ENCODE measurements around the gene RECK. TPM values are rescaled to one million over a fixed set of nuclear protein-coding genes. Genes with fewer than 3 reads are reported as not detected.

RECK gene
- total RNA-seq, 4 donors from 2014 or later = 14.3 to 37.7 (median 30.7) TPM

DNA sequence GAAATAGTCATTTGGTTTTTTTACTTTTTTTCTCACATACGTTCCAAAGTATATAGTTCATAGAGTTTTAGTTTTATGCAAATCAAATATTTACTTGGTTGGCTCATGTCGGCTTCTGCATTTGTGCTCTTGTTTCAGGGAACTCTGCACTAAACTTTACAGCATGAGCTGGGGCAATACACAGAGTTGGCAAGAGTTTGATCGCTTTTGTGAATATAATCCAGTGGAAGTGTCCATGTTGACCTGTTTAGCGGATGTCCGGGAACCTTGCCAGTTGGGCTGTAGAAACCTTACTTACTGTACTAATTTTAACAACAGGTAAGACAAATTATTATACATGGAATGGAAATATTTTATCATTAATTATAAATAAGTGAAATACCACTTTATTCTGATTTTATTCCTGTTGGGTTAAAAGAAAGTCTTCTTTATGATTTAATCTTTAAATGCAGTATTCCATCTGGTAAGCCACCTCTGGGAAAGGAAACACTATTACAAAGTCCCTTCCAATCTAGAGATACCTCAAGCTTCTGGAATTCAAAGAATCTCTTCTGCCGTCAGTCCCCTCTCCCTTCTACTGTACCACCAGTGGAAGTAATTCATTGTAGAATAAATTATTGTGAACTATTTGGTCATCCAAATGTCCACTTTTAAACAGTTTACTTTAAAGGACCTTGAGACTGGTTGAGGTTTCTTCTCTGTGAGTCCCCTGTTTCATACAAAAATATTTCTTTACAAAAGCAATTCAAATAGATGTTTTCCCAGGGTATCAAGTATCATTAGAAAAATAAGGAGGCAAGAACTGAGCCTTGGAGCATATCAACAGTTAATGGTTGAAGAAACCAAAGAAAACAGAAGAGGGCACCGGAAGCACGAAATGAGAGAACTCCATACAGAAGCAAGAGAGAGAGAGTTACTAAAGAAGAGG, 54.6 kb downstream of the RECK start:
- H3K27ac ChIP-seq = peak overlapping the region in 1 of 2 donors; percentile 11
- intact Hi-C loops (cut with DNase I; ENCODE audit: low total_unique reads) = no loop called here
- DNase-seq = peak in 1 of 2 donors; percentile 31
- no peak overlapping the region for H3K4me3 ChIP-seq
- H3K27me3 ChIP-seq = no peaks in the 10 kb centered on the region
- no peaks in the 10 kb centered on the region for H3K36me3 ChIP-seq
- TF ChIP-seq, protein P1, sequence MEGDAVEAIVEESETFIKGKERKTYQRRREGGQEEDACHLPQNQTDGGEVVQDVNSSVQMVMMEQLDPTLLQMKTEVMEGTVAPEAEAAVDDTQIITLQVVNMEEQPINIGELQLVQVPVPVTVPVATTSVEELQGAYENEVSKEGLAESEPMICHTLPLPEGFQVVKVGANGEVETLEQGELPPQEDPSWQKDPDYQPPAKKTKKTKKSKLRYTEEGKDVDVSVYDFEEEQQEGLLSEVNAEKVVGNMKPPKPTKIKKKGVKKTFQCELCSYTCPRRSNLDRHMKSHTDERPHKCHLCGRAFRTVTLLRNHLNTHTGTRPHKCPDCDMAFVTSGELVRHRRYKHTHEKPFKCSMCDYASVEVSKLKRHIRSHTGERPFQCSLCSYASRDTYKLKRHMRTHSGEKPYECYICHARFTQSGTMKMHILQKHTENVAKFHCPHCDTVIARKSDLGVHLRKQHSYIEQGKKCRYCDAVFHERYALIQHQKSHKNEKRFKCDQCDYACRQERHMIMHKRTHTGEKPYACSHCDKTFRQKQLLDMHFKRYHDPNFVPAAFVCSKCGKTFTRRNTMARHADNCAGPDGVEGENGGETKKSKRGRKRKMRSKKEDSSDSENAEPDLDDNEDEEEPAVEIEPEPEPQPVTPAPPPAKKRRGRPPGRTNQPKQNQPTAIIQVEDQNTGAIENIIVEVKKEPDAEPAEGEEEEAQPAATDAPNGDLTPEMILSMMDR (IDR thresholded peaks at IDR 0.05) = no peak
- TF ChIP-seq POLR2A (IDR thresholded peaks at IDR 0.05) = no peak
- H3K9me3 ChIP-seq = no peaks in the 10 kb centered on the region
- H3K4me1 ChIP-seq = no peaks in the 10 kb centered on the region

DNA sequence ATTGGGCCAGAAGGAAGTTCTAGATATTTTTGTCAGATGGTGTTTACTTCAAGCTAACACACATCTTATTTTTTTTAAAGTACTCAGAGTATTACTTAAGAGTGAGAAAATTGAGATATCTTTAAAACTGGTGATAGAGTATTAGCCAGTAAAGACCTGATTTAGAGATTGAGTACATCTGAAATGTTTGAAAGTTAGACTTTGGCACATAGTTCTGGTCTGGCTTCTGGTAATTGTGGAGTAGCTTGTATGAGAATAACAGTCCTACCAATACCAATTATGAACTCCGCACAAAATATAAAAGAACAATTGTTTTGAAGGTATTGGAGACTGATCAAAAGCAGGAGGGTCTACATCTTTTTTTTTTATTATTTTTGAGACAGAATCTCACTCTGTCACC, 55.3 kb downstream of the RECK start:
- H3K9me3 ChIP-seq = no peaks in the 10 kb centered on the region
- no peaks in the 10 kb centered on the region for H3K4me1 ChIP-seq
- intact Hi-C loops (cut with DNase I; ENCODE audit: low total_unique reads) = no loop called here
- H3K27me3 ChIP-seq = no peaks in the 10 kb centered on the region
- no peak overlapping the region for H3K4me3 ChIP-seq
- no peak for DNase-seq
- H3K36me3 ChIP-seq = no peaks in the 10 kb centered on the region
- TF ChIP-seq, protein P1 (IDR thresholded peaks at IDR 0.05) = no peak
- no peak for TF ChIP-seq POLR2A (IDR thresholded peaks at IDR 0.05)
- H3K27ac ChIP-seq = peak overlapping the region in 1 of 2 donors; percentile 11

DNA sequence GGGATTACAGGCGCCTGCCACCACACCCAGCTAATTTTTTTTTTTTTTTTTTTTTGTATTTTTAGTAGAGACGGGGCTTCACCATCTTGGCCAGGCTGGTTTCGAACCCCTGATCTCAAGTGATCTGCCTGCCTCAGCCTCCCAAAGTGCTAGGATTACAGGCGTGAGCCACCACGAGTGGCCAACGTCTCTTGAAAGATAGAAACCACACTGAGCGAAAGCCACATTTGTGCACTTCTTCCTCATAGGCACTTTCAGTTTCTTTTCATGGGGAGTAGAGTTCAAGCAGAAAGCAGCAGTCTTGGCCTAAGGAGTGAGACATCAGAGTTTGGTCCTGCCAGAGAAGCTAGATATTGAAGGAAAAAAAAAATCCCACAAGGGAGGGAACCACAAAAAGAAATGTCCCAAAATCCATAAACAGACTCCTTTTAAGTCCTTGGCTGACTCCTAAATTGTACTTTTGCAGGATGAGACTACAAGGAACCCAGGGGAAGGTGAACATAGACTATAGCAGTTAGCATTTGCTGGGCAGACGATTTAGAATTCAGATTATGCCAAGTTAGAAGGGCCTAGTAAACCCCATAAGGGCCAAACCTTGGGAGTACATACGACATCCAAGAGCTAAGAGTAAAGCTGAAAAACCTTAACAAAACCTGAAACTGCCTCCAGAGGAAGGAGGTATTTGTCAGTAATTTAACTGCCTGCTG, 55.9 kb downstream of the RECK start:
- TF ChIP-seq, protein P1 (IDR thresholded peaks at IDR 0.05) = no peak
- no peak for TF ChIP-seq POLR2A (IDR thresholded peaks at IDR 0.05)
- Histone ChIP-seq H3K27me3 (no peaks in the 10 kb centered on the region), H3K36me3 (no peaks in the 10 kb centered on the region), H3K4me1 (no peaks in the 10 kb centered on the region), H3K9me3 (no peaks in the 10 kb centered on the region), H3K4me3 (no peak overlapping the region), H3K27ac (no peak overlapping the region)
- DNase-seq = no peak
- intact Hi-C loops (cut with DNase I; ENCODE audit: low total_unique reads) = no loop called here

DNA sequence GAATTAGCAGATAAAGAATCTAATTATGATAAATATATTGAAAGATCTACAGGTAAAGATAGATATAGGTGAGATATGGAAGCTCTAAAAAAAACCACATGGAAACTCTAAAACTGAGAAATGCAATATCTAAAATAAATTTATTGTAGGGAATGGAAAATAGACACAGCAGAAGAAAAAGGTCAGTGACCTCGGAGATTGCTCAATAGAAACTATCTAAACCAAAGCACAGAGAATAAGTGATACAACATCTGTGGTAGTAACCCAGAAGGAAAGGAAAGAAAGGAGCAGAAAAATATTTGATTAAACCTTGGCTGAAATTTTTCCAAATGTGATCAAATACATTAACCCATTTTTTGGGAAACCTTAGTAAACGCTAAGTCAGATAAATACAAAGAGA, 56.7 kb downstream of the RECK start:
- Histone ChIP-seq H3K27me3 (no peaks in the 10 kb centered on the region), H3K4me1 (no peaks in the 10 kb centered on the region), H3K4me3 (no peak overlapping the region), H3K27ac (no peak overlapping the region), H3K36me3 (no peaks in the 10 kb centered on the region), H3K9me3 (no peaks in the 10 kb centered on the region)
- no peak for DNase-seq
- intact Hi-C loops (cut with DNase I; ENCODE audit: low total_unique reads) = no loop called here
- TF ChIP-seq, protein P1 (IDR thresholded peaks at IDR 0.05) = no peak
- no peak for TF ChIP-seq POLR2A (IDR thresholded peaks at IDR 0.05)

DNA sequence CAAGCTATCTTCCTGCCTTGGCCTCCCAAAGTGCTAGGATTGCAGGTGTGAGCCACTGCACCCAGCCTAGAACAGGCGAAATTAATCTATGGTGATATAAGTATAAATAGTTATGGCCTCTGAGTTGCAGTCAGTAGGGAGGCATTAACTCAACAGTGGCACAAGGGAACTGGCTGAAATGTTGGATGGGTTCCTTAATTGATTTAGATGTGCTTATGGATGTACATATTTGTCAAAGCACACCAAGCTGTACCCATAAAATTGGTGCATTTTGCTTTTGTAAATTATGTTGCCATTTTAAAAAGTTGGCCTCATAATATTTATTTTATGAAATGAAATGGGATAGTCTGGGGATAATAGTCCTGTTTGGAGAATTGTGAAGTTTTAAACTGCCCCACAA, 63.0 kb downstream of the RECK start:
- no peaks in the 10 kb centered on the region for H3K36me3 ChIP-seq
- H3K4me1 ChIP-seq = no peaks in the 10 kb centered on the region
- no peaks in the 10 kb centered on the region for H3K27me3 ChIP-seq
- H3K27ac ChIP-seq = no peak overlapping the region
- no peak overlapping the region for H3K4me3 ChIP-seq
- intact Hi-C loops (cut with DNase I; ENCODE audit: low total_unique reads) = loop anchor here (10.0 kb wide), 1 partner anchor 65 kb away; the partner anchor contains the start of gene CCIN
- no peaks in the 10 kb centered on the region for H3K9me3 ChIP-seq
- DNase-seq = no peak
- TF ChIP-seq, protein P1 (IDR thresholded peaks at IDR 0.05) = no peak
- TF ChIP-seq POLR2A (IDR thresholded peaks at IDR 0.05) = no peak

Measured in uterus (tissue), 4 donors.